Gastrocnemius medialis (tissue), 4 donors: ENCODE results near the gene EMD. TPM values are rescaled to one million over a fixed set of nuclear protein-coding genes. Genes with fewer than 3 reads are reported as not detected.
"Not testable (repeated sequence)": the region's sequence is repeated elsewhere in the genome, so short reads cannot be mapped to it uniquely, and the experiment has no call there.

ENCODE experiments used
- ATAC-seq, 2 donors: fragments of 150-250 bp; one replicate each; pipeline ENCODE4 v1.9.1; 2016
- DNase-seq, 2 donors: peaks; one replicate each; pipeline ENCODE4 v3.0.0-alpha.2; 2019
- H3K27ac ChIP-seq, 4 donors: fragments of 200-600 bp; sonication (generic); 1 replicate in 1 of 4; 2 replicates in 3 of 4; pipeline ENCODE4 v1.5.1; 2016 to 2018; ENCODE audit warnings: mild to moderate bottlenecking in 2 of 4, moderate library complexity in 1 of 4
- H3K27me3 ChIP-seq, 3 donors: fragments of 200-600 bp; sonication (generic) in 2 of 3; 1 replicate in 1 of 3; 2 replicates in 2 of 3; pipeline versions ENCODE4 v1.5.1 to v1.6.0; 2016 to 2019; ENCODE audit warnings: mild to moderate bottlenecking in 1 of 3, moderate library complexity in 1 of 3
- H3K36me3 ChIP-seq, 2 donors: fragments of 200-600 bp; sonication (generic) in 1 of 2; one replicate each; pipeline ENCODE4 v1.5.1; 2017 to 2018
- H3K4me1 ChIP-seq, 2 donors: fragments of 200-600 bp; sonication (generic) in 1 of 2; one replicate each; pipeline ENCODE4 v1.5.1; 2016 to 2017; ENCODE audit warnings: mild to moderate bottlenecking in 2 of 2
- H3K4me3 ChIP-seq, 4 donors: fragments of 200-600 bp; sonication (generic) in 3 of 4; 1 replicate in 1 of 4; 2 replicates in 3 of 4; pipeline ENCODE4 v1.5.1; 2016 to 2019; ENCODE audit warnings: mild to moderate bottlenecking in 2 of 4
- H3K9me3 ChIP-seq, 3 donors: fragments of 200-600 bp; sonication (generic) in 2 of 3; 1 replicate in 1 of 3; 2 replicates in 2 of 3; pipeline ENCODE4 v1.5.1; 2016 to 2019
- POLR2A ChIP-seq, 2 donors: fragments of 450-650 bp; IDR thresholded peaks; one replicate each; pipeline ENCODE4 v1.6.1; 2017; ENCODE audit warnings: antibody characterized with exemption in 2 of 2, mild to moderate bottlenecking in 2 of 2, moderate library complexity in 2 of 2
- in situ Hi-C, 4 donors: fragments of 200-750 bp; cut with MboI; loops; one replicate each; pipeline versions ENCODE4 v1.15.0 to v1.8.0; 2017; ENCODE audit warnings: low sequenced_read_pairs in 4 of 4
- intact Hi-C: fragments of 100-400 bp; cut with DNase I; formaldehyde crosslinking; loops from one replicate; pipeline ENCODE4 v1.15.1; 2023; ENCODE audit warnings: low total_unique reads
- total RNA-seq, 4 donors: library from RNA; depleted of rRNA; stranded (reverse); fragments of >200 nt; gene quantifications; one replicate each; pipeline versions ENCODE4 v1.1.0 to v1.2.3, GENCODE V29; 2016
- TF ChIP-seq, protein P1 (sequence below), 5 experiments: fragments of 450-650 bp in 3 of 5; fragments of 200-600 bp in 2 of 5; sonication (generic) in 2 of 5; IDR thresholded peaks in 4 of 5; conservative IDR thresholded peaks in 1 of 5; 1 replicate in 4 of 5; 2 replicates in 1 of 5; pipeline ENCODE4 v1.5.1; 2016 to 2019; ENCODE audit warnings: antibody characterized with exemption in 5 of 5, mild to moderate bottlenecking in 3 of 5, moderate library complexity in 3 of 5

Gene EMD
- total RNA-seq, 4 donors from 2014 or later: 36.2 to 61.5 (median 53.2) TPM

DNA sequence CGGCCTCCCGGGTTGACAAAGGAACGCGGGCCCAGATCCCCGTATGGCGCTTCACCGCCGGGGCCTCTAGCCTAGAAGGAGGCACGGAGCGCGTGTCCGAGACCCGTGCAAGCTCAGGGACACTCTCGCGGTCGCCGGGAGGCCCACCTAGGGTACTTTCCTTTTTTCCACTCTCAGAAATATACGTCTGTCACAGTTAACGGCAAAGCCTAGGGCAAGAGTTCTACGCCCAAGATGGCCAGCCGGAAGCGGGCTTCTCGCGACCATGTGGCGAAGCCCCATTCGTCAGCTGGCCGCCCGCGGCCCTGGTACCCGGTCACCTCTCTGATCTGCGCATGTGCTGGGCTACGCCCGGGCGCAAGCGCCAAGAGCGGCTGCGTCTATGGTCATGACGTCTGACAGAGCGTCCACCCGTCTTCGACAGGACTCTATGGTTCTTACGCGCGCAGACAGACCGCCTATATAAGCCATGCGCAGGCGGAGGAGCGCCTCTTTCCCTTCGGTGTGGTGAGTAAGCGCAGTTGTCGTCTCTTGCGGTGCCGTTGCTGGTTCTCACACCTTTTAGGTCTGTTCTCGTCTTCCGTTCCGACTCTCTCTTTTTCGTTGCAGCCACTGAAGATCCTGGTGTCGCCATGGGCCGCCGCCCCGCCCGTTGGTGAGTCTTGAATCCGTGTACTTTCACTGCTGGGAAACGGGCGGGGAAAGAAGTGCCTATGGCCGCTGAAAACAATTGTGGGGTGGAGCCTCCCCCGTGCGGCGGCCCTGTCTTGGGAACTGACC lies 19.0 kb downstream of the EMD start, which contains the start of gene RPL10:
TSS of gene RPL10 (plus strand) at position 490 of the 780 bp plus-strand sequence. CDS start at position 633, 143 bp downstream.
- Histone ChIP-seq H3K4me1 (peaks cover 10 to 18% of the 10 kb centered on the region in 2 donors), H3K27me3 (no peaks in the 10 kb centered on the region), H3K36me3 (peaks cover 0 to 14% of the 10 kb centered on the region in 2 donors), H3K4me3 (peak within 1 kb of the TSS; percentile 68 to 85 (median 80)), H3K9me3 (no peaks in the 10 kb centered on the region), H3K27ac (peak within 1 kb of the TSS; percentile 93 to 99 (median 98))
- intact Hi-C loops (loop anchor here (1.0 to 5.0 kb wide), 4 partner anchors 10 to 119 kb away; partner anchors contain the start of genes FAM3A, GDI1 and UBL4A), in situ Hi-C loops (no loop called here)
- ATAC-seq: peak; percentile 83 to 91
- peak; percentile 87 to 91 for TF ChIP-seq POLR2A (IDR thresholded peaks at IDR 0.05)
- TF ChIP-seq, protein P1, sequence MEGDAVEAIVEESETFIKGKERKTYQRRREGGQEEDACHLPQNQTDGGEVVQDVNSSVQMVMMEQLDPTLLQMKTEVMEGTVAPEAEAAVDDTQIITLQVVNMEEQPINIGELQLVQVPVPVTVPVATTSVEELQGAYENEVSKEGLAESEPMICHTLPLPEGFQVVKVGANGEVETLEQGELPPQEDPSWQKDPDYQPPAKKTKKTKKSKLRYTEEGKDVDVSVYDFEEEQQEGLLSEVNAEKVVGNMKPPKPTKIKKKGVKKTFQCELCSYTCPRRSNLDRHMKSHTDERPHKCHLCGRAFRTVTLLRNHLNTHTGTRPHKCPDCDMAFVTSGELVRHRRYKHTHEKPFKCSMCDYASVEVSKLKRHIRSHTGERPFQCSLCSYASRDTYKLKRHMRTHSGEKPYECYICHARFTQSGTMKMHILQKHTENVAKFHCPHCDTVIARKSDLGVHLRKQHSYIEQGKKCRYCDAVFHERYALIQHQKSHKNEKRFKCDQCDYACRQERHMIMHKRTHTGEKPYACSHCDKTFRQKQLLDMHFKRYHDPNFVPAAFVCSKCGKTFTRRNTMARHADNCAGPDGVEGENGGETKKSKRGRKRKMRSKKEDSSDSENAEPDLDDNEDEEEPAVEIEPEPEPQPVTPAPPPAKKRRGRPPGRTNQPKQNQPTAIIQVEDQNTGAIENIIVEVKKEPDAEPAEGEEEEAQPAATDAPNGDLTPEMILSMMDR (IDR thresholded peaks at IDR 0.05 in 4 of 5, conservative IDR thresholded peaks at IDR 0.05 in 1 of 5): no peak
- DNase-seq: peak; percentile 92 to 96

DNA sequence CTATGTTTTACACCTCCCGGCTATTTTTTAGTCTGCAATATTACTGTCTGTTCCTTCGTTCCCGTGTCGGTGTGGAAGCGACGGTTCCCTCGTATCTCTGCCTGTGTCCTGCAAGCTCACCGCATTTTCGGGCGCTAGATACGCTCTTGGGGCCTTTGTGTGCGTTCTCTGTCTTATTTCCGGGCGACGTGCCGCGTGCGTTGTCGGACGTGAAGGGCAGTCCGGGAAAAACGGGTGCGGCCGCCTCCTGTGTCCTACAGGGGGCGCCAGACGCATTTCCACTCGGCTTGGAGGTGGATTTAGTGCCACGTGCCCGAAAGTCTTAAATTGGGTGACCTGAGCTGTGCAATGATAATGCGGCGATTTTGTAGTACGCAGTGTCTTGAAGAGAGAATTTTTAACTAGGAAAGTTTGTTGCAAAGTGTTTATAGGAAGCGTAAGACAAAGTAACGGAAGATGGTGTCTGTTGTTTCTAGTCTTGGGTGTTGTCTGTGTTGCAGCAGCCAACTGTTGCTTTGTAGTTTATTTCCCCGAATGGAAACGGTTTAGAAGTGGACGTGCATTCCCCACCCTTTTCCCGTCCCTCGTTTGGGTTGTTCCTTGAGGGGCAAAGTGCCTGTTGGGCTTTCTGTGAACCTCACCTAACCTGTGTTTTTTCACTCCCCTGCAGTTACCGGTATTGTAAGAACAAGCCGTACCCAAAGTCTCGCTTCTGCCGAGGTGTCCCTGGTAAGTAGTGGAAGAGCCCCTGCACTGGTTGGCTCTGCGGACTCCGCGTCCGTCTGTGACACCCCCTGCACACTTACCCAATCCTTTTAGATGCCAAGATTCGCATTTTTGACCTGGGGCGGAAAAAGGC lies 19.8 kb downstream of the EMD start:
- Histone ChIP-seq H3K27me3 (no peaks in the 10 kb centered on the region), H3K36me3 (peaks cover 0 to 14% of the 10 kb centered on the region in 2 donors), H3K4me3 (peak overlapping the region; percentile 68 to 85 (median 80)), H3K4me1 (peaks cover 10 to 18% of the 10 kb centered on the region in 2 donors), H3K9me3 (no peaks in the 10 kb centered on the region), H3K27ac (peak overlapping the region; percentile 93 to 99 (median 98))
- intact Hi-C loops (loop anchor here (1.0 to 5.0 kb wide), 4 partner anchors 9 to 118 kb away; partner anchors contain the start of genes FAM3A, GDI1 and UBL4A), in situ Hi-C loops (no loop called here)
- TF ChIP-seq POLR2A (IDR thresholded peaks at IDR 0.05): no peak
- TF ChIP-seq, protein P1 (IDR thresholded peaks at IDR 0.05 in 4 of 5, conservative IDR thresholded peaks at IDR 0.05 in 1 of 5): peak; percentile 78 to 89 (median 85)
- DNase-seq (peak; percentile 76 to 91), ATAC-seq (peak; percentile 68 to 73)

DNA sequence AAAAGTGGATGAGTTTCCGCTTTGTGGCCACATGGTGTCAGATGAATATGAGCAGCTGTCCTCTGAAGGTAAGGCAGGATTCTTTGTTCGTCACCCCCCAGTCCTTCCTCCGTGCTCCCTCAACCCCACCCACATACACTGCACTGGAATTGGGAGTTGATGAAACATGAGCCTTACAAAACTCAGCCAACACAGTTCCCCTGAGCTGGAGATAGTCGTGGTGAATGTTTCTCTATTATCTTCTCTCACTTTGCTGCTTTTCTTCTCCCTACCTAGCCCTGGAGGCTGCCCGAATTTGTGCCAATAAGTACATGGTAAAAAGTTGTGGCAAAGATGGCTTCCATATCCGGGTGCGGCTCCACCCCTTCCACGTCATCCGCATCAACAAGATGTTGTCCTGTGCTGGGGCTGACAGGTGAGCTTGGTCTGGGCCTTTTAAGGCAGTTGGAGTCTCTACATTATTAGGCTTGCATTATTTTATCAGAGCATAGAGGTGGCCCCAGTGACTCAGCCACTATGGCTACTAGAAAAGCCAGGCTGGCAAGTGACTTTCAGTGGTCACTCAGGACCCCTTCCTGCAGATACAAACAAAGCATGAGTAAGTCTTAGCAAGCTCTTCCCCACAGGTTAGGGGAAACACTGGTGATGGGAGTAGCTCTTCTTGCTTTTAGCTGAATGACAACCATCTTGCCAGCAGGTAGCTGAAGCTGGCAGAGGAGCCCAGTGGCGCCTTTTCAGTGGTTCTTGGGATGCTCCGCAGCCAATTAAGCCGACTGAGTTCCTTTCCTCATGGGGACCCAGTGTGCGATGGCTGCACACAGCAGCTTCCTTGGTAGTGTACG lies 20.7 kb downstream of the EMD start:
- intact Hi-C loops (loop anchor here (5.0 kb wide), 3 partner anchors 38 to 118 kb away; partner anchors contain the start of genes FAM3A, GDI1 and UBL4A), in situ Hi-C loops (loop anchor here in 2 of 4 donors (25.0 kb wide), 1 partner anchor 138 kb away; the partner anchor contains the start of genes G6PD (in 2 of the 2) and IKBKG (in 2 of the 2))
- Histone ChIP-seq H3K9me3 (no peaks in the 10 kb centered on the region), H3K4me1 (peaks cover 10 to 18% of the 10 kb centered on the region in 2 donors), H3K27ac (peak overlapping the region; percentile 93 to 99 (median 98)), H3K36me3 (peaks cover 0 to 14% of the 10 kb centered on the region in 2 donors), H3K4me3 (peak overlapping the region; percentile 68 to 85 (median 80)), H3K27me3 (no peaks in the 10 kb centered on the region)
- no peak for TF ChIP-seq POLR2A (IDR thresholded peaks at IDR 0.05)
- TF ChIP-seq, protein P1 (IDR thresholded peaks at IDR 0.05 in 4 of 5, conservative IDR thresholded peaks at IDR 0.05 in 1 of 5): no peak
- ATAC-seq (no peak), DNase-seq (no peak)

GRCh38 chrX:154400369-154400817 lies 21.3 kb downstream of the EMD start:
- ATAC-seq, H3K27me3 ChIP-seq, H3K4me3 ChIP-seq, DNase-seq, H3K9me3 ChIP-seq, intact Hi-C loops: not testable (repeated sequence)
- peaks cover 0 to 14% of the 10 kb centered on the region in 2 donors for H3K36me3 ChIP-seq
- in situ Hi-C loops: loop anchor here in 2 of 4 donors (25.0 kb wide), 1 partner anchor 137 kb away; the partner anchor contains the start of genes G6PD (in 2 of the 2) and IKBKG (in 2 of the 2)
- H3K4me1 ChIP-seq: peaks cover 10 to 18% of the 10 kb centered on the region in 2 donors
- peak overlapping the region in 3 of 4 donors; percentile 93 to 99 (median 98) for H3K27ac ChIP-seq
